Urinary bladder (tissue), 4 donors: ENCODE measurements around the gene FNDC10. TPM values are rescaled to one million over a fixed set of nuclear protein-coding genes. Genes with fewer than 3 reads are reported as not detected.
"Not testable (repeated sequence)": the region's sequence is repeated elsewhere in the genome, so short reads cannot be mapped to it uniquely, and the experiment has no call there.

Source experiments
- DNase-seq: peaks from one replicate; pipeline ENCODE4 v3.0.0-alpha.2; 2015; ENCODE audit errors: extremely low spot score
- H3K27ac ChIP-seq: one replicate; pipeline ENCODE4 v1.5.1; 2013; ENCODE audit warnings: low read depth, mild to moderate bottlenecking, moderate library complexity
- H3K36me3 ChIP-seq: one replicate; pipeline ENCODE4 v1.6.1; 2013; ENCODE audit warnings: mild to moderate bottlenecking, moderate library complexity; ENCODE audit not compliant: insufficient read depth
- H3K4me1 ChIP-seq: one replicate; pipeline ENCODE4 v1.6.1; 2013; ENCODE audit warnings: mild to moderate bottlenecking, moderate library complexity; ENCODE audit not compliant: insufficient read depth
- H3K4me3 ChIP-seq: one replicate; pipeline ENCODE4 v1.5.1; 2013; ENCODE audit warnings: low read depth, low read length
- WGBS: extraction: QIAGEN DNeasy Blood & Tissue Kit; methylation state at CpG from one replicate; pipeline ENCODE4 v1.1.7; 2013; 5-methylcytosine and 5-hydroxymethylcytosine counted together
- polyA plus RNA-seq: library from polyadenylated mRNA; stranded (reverse); fragments of 200-250 nt; gene quantifications from one replicate; pipeline ENCODE4 v1.2.3, GENCODE V29; 2013
- total RNA-seq: library from RNA; depleted of rRNA; stranded (reverse); fragments of >200 nt; gene quantifications from one replicate; pipeline ENCODE4 v1.2.3, GENCODE V29; 2014
- donor health status: healthy with polysubstance abuse.
- donor health status: healthy.

FNDC10 gene
- total and polyA plus RNA-seq, 2 donors = 0.58 to 2.2 TPM

DNA sequence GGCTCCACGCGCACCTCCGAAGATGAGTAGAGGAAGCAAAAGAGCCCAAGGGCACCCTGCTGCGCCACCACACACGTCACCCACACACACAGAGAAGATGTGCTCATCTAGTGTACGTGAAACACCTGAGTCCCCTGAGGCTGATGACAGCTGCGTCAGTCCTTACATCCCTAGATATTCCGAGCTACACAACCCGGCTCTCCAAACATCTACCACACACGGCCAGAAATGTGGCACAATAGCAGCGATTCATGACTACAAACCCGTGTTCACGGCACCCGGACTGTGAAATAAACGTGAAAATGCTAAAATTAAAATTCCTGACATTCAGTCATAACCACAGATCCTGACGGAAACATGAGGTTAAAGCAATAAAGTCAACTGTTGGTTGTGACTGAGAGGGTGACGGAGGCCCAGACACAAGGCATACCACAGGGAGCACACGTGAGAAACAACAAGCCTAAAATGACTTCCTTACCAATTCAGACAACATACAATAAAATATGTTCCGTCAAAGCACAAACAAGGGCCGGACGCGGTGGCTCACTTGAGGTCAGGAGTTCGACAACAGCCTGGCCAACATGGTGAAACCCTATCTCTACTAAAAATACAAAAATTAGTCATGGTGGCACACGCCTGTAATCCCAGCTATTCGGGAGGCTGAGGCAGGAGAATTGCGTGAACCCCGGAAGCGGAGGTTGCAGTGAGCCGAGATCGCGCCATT, 32.6 kb downstream of the FNDC10 start:
- H3K4me3 ChIP-seq = no peak overlapping the region
- 87% methylated on average over 31 of the region's 31 CpGs for WGBS

DNA sequence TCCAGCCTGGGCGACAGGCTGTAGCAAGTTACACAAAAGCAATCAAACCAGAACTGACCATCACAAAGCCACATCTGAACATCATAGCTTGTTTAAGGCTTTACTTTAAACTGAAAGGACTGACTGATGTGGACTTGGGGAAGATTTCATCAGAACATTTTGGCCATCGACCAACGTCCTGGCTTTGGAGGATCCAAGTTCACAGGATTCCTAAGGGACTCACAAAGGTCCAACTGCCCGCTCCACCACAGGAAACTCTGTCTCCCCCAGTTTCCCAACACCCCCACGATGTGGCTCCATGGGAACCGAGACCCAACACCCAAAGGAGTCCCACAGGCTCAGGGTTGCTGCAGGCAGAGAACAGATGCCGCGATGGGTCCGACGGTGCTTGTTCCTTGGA, 34.6 kb downstream of the FNDC10 start:
- Histone ChIP-seq H3K36me3 (peaks cover 5% of the 10 kb centered on the region), H3K4me1 (no peaks in the 10 kb centered on the region), H3K4me3 (no peak overlapping the region), H3K27ac (no peak overlapping the region)
- WGBS = 94% methylated on average over 10 of the region's 10 CpGs
- DNase-seq = no peak

More for the DNA sequence above, 32.6 kb downstream of the FNDC10 start:
- H3K4me1 ChIP-seq = no peaks in the 10 kb centered on the region
- H3K36me3 ChIP-seq = no peaks in the 10 kb centered on the region
- DNase-seq = no peak
- H3K27ac ChIP-seq = no peak overlapping the region

DNA sequence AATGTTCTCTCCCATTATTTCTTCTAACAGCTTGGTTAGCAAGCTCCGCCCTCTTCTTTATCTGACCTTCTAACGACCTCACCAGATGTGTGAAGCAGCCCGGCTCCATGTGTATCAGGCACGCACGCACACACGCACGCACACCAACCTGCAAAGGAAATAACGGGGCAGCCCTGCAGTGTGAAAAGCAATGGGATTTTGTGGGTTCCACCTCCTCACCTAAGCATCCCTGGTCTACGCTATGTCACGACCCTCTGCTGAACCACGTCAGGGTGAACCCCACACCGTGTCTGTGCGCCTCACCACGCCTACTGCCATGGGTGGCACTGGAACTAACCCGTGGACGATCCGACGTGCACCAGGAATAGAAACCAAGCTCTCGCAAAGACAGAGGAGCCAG, 35.7 kb downstream of the FNDC10 start:
- peaks cover 5% of the 10 kb centered on the region for H3K36me3 ChIP-seq
- 88% methylated on average over 19 of the region's 19 CpGs for WGBS

DNA sequence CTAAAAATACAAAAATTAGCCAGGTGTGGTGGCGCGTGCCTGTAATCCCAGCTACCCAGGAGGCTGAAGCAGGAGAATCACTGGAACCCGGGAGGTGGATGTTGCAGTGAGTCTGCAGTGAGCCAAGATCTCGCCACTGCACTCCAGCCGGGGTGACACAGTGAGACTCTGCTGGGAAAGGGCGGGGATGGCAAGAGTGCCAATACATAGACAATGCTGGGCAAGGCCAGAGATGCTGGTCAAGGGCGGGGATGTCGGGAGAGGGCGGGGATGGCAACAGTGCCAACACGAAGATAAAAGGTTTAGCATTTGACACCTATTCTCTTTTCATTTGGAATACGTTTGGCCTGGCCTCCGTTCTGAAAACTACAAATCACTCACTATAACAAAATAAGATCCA, 36.2 kb downstream of the FNDC10 start:
- WGBS = 95% methylated on average over 12 of the region's 12 CpGs
- peaks cover 5% of the 10 kb centered on the region for H3K36me3 ChIP-seq
- DNase-seq = no peak
- H3K4me1 ChIP-seq = no peaks in the 10 kb centered on the region
- no peak overlapping the region for H3K27ac ChIP-seq
- no peak overlapping the region for H3K4me3 ChIP-seq

More for the DNA sequence above, 35.7 kb downstream of the FNDC10 start:
- Histone ChIP-seq H3K27ac (no peak overlapping the region), H3K4me3 (no peak overlapping the region), H3K4me1 (no peaks in the 10 kb centered on the region)
- no peak for DNase-seq

DNA sequence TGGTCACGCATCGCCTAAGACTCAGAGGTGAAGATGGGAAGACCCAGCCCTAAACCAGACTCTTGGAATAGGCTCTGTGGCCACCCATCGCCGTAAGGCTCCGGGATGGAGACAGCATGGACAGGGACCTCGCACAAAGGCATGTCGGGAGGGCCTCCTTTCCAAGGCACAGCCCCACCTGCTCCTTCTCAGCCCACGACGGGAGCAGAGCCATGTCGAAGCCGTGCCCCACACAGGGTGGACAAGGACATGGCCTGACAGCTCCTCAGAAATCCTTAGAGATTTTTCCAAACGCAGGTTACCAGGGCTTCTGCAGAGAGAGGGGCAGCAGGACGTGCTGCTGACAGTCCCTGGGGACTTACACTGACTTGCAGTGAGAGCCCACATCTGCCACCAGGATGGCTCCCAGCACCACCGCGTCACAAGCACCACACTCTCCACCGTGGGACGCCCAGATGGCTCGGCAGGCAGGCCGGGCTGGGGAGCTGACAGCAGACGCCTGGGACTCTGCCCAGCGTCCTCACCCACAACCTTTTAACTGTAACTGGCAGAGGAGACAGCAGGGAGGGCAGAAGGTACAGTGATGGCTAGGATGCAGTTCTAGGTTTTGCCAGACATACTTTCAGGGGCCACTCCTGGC, 37.3 kb downstream of the FNDC10 start:
- Histone ChIP-seq H3K4me1 (no peaks in the 10 kb centered on the region), H3K36me3 (peaks cover 5% of the 10 kb centered on the region), H3K27ac (no peak overlapping the region), H3K4me3 (no peak overlapping the region)
- WGBS = 91% methylated on average over 21 of the region's 21 CpGs
- no peak for DNase-seq

DNA sequence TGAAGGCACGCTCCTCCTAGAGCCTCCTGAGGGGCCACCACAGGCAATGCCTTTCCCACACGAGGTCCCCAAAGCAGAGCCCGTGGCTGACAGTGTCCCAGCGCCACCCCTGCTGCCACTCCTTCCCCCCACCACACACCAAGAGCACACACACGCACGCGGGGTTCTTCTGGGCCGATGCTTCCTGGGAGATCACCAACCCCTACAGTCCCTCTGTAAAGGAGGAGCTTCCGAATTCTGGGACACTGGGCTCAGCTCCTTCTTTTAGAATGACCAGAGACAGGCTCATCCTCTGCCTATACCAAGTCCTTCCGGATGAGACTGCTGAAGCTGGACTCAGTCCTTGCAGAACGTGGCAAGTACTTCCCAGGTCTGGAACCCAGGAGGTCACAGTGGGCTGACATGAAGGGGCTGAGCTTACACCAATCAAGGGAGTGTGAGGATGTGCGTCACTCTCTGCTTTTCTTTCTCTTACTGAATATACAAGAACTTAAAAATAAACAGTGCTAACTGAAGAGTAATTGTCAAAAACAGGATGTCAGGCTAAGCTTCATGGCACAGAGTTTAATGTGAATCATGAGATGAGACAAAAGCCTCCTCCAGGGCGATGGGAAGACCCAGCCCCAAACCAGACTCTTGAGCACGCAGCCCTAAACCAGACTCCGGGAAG, 38.0 kb downstream of the FNDC10 start:
- Histone ChIP-seq H3K4me1 (no peaks in the 10 kb centered on the region), H3K36me3 (peaks cover 5% of the 10 kb centered on the region), H3K4me3 (no peak overlapping the region), H3K27ac (no peak overlapping the region)
- 93% methylated on average over 15 of the region's 15 CpGs for WGBS
- no peak for DNase-seq

DNA sequence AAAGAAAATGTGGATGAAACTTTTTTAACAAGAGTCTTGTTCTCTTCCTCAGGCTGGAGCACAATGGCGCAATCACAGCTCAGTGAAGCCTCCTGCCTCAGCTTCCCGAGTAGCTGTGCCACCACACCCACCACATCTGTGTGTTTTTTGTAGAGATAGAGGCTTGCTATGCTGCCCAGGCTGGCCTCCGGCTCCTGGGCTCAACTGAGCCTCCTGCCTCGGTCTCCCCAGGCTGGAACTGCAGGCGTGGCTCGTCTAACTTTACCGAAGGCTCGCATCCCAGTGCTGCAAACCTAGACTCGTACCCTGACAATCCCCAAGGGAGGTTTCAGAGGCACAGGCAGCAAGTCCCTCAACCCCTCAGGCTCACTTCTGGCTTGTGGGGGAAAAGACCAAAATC, 39.8 kb downstream of the FNDC10 start:
- no peaks in the 10 kb centered on the region for H3K4me1 ChIP-seq
- no peak overlapping the region for H3K4me3 ChIP-seq
- H3K36me3 ChIP-seq = peaks cover 5% of the 10 kb centered on the region
- no peak for DNase-seq
- no peak overlapping the region for H3K27ac ChIP-seq
- WGBS = 94% methylated on average over 9 of the region's 9 CpGs

DNA sequence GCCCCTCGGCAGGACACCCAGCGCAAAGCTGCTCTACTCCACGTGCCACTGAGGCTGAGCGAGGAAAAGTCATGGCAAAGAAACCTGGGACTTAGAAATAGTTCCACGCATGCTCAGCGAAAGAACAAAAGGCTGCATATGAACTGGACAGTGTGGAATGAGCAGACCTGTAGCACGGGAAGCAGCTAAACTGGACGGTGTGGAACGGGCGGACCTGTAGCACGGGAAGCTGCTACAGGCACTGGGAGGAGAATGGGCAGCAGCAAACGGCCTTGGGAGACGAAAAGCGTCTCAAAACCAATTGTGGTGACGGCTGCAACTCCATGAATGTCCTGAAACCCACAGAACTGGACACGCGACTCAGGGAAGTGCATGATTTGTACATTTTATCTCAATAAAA, 40.9 kb downstream of the FNDC10 start:
- 84% methylated on average over 17 of the region's 17 CpGs for WGBS
- no peak for DNase-seq
- Histone ChIP-seq H3K27ac (no peak overlapping the region), H3K36me3 (peaks cover 5% of the 10 kb centered on the region), H3K4me1 (no peaks in the 10 kb centered on the region), H3K4me3 (no peak overlapping the region)

DNA sequence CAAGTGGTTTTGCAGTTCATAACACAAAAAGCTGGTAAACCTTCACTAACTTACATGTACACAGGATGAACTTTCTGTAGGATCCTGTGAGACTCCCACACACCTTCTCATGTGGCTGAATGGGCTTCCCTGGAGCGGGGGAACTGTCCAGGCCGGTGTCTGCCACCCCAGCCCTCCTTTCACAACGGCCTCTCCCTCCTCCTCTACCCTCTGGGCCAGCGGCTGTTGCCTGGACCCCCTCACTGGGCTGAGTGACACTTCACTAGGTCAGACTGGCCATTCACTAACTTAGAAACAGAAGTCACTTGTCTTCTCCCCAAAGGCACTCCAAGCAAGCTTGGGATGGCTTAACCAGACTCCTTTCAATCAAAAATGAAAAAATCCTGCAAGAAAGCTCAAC, 41.3 kb downstream of the FNDC10 start:
- 63% methylated on average over 4 of the region's 4 CpGs for WGBS
- H3K4me3 ChIP-seq = no peak overlapping the region
- H3K4me1 ChIP-seq = no peaks in the 10 kb centered on the region
- peaks cover 5% of the 10 kb centered on the region for H3K36me3 ChIP-seq
- no peak overlapping the region for H3K27ac ChIP-seq
- DNase-seq = no peak

DNA sequence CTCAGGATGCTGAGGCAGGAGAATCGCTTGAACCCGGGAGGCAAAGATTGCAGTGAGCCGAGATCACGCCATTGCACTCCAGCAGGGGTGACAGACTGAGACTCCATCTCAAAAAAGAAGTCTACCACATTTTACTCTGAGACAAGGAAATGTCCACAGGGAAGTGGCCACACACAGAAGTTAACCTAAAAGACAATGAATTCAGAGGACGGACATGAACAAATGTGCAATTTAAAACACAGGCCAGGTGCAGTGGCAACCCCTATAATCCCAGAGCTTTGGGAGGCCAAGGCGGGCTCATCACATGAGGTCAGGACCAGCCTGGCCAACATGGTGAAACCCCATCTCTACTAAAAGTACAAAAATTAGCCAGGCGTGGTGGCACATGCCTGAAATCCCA, 42.2 kb downstream of the FNDC10 start:
- WGBS = 91% methylated on average over 7 of the region's 7 CpGs
- H3K36me3 ChIP-seq, DNase-seq, H3K27ac ChIP-seq, H3K4me3 ChIP-seq, H3K4me1 ChIP-seq: not testable (repeated sequence)

DNA sequence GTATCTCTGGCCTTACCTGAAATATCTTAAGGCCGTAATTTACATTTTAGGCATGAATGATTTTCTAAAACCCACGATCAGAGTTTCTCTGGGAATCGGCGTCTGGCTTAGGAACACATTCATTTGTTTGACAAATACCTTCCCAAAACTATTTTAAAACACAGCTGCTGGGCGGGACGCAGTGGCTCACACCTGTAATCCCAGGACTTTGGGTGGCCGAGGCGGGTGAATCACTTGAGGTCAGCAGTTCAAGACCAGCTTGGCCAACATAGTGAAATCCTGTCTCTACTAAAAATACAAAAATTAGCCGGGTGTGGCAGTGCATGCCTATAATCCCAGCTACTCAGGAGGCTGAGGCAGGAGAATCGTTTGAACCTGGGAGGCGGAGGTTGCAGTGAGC, 43.0 kb downstream of the FNDC10 start:
- not testable (repeated sequence) for H3K27ac ChIP-seq, DNase-seq, H3K4me3 ChIP-seq, H3K36me3 ChIP-seq, H3K4me1 ChIP-seq
- WGBS = 89% methylated on average over 11 of the region's 11 CpGs

DNA sequence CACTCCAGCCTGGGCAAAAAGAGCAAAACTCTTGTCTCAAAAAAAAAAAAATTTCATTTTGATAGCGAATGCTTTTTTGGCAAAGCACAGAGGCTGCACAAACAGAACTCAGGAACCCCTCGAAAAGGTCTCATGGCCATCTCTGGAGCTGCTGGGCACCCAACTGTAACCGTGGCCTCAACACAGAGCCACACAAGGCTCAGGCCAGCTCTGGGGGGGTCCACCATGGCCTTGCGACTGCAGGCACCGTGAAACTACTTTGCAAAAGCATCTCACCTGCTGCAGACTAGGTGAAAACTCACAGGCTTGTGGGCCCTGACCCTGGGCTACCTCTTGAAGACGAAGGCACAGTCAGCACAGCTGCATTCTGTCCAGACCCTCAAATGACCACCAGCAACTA, 43.4 kb downstream of the FNDC10 start:
- Histone ChIP-seq H3K36me3 (peaks cover under 1% of the 10 kb centered on the region), H3K4me1 (no peaks in the 10 kb centered on the region), H3K4me3 (no peak overlapping the region), H3K27ac (no peak overlapping the region)
- no peak for DNase-seq
- WGBS = 87% methylated on average over 6 of the region's 6 CpGs

DNA sequence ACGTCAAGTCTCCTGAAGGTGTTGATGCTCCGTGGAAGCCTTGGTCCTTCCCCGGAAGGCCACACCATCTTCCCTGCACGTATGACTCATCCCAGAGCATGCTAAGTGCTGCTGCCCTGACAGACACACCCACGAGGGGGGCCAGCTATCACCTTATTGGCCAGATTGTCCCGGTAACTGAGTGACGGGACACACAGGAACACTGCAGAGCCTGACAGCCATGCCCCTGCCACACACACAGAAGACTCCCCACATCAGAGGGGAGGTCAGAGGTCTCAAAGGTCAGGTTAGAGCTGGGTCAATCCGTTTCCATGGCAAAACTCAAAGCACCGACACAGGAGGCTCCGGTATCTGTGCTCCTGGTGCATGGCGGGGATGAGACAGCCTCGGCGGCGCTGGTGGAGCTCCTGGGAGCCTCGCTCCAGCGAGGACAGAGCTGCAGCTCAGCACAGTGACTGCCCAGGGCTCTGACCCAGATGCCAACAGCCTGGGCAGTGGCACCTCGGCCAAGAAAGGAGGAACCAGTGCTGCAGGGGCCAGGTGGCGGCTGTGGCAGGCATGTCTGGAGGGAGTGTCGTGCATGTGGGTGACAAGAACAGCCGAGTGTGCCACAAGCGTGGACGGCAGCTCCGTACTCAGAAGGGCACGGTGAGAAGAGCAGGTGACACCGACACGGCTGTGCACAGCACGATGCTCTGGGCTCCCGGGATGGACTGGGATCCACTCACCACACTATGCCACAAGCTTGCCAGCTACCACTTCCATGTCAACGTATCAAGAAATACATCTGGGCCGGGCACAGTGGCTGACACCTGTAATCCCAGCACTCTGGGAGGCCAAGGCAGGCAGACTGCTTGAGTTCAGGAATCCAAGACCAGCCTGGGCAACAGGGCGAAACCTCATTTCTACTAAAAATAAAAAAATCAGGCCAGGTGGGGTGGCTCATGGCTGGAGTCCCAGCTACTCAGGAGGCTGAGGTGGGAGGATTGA, 44.7 kb downstream of the FNDC10 start:
- Histone ChIP-seq H3K4me1 (no peaks in the 10 kb centered on the region), H3K27ac (no peak overlapping the region), H3K4me3 (no peak overlapping the region), H3K36me3 (no peaks in the 10 kb centered on the region)
- whole genome bisulfite sequencing = 72% methylated on average over 31 of the region's 31 CpGs
- DNase-seq = no peak
